ENCODE measurements around the gene PAFAH1B1.
A peak's percentile ranks its signal among the peaks of the same experiment; 100 is the strongest.
"Not testable (repeated sequence)": the region's sequence is repeated elsewhere in the genome, so short reads cannot be mapped to it uniquely, and the experiment has no call there.

PAFAH1B1 gene

DNA sequence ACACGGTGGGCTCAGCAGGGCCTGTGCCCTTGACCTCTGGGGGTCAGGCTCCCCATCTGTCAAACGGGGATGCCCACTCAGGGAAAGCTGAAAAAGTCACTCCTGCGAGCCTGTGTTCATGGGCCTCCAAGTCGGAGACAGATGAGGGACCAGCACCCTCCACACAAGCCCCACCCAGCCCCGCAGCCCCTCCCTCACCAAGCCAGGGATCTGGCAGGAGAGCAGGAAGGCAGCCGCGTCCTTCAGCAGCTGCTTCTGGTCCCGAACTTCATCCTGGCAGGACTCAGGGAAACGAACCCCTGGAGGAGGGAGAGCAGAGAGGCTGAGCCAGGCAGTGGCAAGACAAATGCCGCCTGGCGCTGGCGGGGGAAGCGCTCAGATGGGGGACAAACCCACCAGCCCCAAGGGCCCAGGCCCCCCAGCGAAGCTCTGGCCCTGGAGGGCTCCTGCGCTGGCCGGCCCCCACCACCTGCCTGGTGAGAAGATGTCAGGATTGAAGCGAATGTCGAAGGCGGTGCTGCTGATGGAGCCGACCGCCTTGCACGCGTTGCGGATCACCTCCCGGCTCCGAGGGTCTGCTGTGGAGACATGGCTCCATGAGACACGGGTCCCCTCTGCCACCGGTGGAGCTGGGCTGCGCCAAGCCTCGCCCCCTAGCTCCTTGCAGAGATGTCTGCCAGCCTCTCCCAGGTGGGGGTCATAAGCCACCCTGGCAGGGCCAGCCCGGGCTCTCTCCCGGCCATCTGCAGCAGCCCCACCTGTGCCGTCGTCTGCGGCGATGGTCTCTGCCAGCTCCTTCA is 102.7 kb downstream of the PAFAH1B1 start:
- ChIA-PET CTCF (interaction anchor here (0.8 kb wide), 1 partner anchor 11 kb away, joined by 5 read pairs; no protein-coding TSS in a partner anchor), POLR2A (interaction anchor here (0.5 kb wide), 1 partner anchor 143 kb away, joined by 4 read pairs; no protein-coding TSS in a partner anchor)
- H3K36me3 ChIP-seq (ENCODE audit: control insufficient read depth in 2 of 2, insufficient read depth in 1 of 2, low read length in 2 of 2): peaks cover 9 to 91% of the 10 kb centered on the region in 2 experiments; a peak in 2 of 3 replicates
- no peaks in the 10 kb centered on the region for H3K4me1 ChIP-seq (ENCODE audit: control insufficient read depth, insufficient read depth, low read length)
- H3K27ac ChIP-seq (ENCODE audit: extremely low read depth, low read depth, low read length): no peak overlapping the region
- H3K9me3 ChIP-seq (ENCODE audit: control insufficient read depth, insufficient read depth, low read depth, low read length): no peaks in the 10 kb centered on the region
- H3K4me3 ChIP-seq (ENCODE audit: low read depth, low read length): no peak overlapping the region
- no peak for TF ChIP-seq ZNF433 (tag by site-specific recombination; IDR thresholded peaks at IDR 0.05; ENCODE audit: low read depth)
- TF ChIP-seq ZNF600 (tag by site-specific recombination; IDR thresholded peaks at IDR 0.05): 0 out of 2 replicates have a peak, but pooled peaks have one; percentile 35

DNA sequence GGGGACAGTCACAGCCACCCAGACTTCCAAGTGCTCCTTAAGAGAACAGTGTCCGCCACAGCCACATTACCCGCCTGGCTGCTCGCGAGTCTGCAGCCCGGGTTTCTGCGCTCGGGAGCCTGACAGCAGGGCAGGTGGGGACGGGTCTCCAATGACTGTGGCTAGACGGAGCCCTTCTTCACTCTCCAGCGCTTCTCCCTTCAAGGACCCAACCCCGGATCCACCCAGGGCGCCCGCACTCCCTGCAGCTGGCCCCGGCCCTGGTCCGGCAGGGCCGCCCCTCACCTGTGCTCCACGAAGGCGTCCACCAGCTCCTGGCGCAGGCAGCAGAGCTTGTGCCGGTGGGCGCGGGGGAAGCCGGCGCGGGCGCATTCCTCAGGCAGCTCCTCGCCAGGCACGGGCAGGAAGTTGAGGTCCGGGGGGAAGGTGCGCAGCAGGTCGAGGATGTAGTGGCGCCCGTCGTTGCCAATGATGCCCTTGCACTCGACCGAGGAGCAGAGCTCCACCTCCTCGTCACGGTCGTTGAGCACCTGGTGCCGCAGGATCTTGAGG is 104.2 kb downstream of the PAFAH1B1 start:
- ChIA-PET CTCF (no interaction called here), POLR2A (no interaction called here)
- H3K36me3 ChIP-seq (ENCODE audit: control insufficient read depth in 2 of 2, insufficient read depth in 1 of 2, low read length in 2 of 2): peaks cover 8 to 93% of the 10 kb centered on the region in 2 experiments; a peak in 2 of 3 replicates
- H3K4me3 ChIP-seq (ENCODE audit: low read depth, low read length): no peak overlapping the region
- H3K9me3 ChIP-seq (ENCODE audit: control insufficient read depth, insufficient read depth, low read depth, low read length): no peaks in the 10 kb centered on the region
- no peak overlapping the region for H3K27ac ChIP-seq (ENCODE audit: extremely low read depth, low read depth, low read length)
- H3K4me1 ChIP-seq (ENCODE audit: control insufficient read depth, insufficient read depth, low read length): no peaks in the 10 kb centered on the region
- no peak for TF ChIP-seq ZNF184 (tag by site-specific recombination; IDR thresholded peaks at IDR 0.05)
- TF ChIP-seq ZNF544 (tag by site-specific recombination; IDR thresholded peaks at IDR 0.05): no peak
- no peak for TF ChIP-seq ZNF19 (tag by site-specific recombination; IDR thresholded peaks at IDR 0.05; ENCODE audit: low read depth)
- no peak for TF ChIP-seq OSR2 (tag by site-specific recombination; IDR thresholded peaks at IDR 0.05)
- TF ChIP-seq GFI1B (tag by site-specific recombination; IDR thresholded peaks at IDR 0.05): no peak
- TF ChIP-seq ZNF529 (tag by site-specific recombination; IDR thresholded peaks at IDR 0.05; ENCODE audit: insufficient replicate concordance): no peak
- TF ChIP-seq ZNF623 (tag by site-specific recombination; IDR thresholded peaks at IDR 0.05): no peak
- TF ChIP-seq PRDM1 (tag by site-specific recombination; IDR thresholded peaks at IDR 0.05): no peak

DNA sequence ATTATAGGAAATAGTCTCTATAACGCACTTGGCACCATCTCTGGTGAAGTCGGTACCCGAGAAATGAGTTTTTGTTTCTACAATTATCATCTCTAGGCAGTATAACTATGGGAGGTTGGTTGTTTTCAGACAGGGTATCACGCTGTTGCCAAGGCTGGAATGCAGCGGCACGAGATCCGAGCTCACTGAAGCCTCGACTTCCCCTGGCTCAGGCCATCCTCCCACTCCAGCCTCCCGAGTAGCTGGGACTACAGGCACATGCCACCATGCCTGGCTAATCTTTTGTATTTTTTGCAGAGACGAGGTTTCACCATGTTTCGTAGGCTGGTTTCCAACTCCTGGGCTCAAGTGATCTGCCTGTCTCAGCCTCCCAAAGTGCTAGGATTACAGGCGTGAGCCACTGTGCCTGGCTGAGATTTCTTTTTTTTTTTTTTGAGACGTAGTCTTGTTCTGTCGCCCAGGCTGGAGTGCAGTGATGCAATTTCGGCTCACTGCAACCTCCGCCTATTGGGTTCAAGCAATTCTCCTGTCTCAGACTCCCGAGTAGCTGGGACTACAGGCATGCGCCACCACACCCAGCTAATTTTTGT is 105.9 kb downstream of the PAFAH1B1 start:
- peaks cover 11 to 94% of the 10 kb centered on the region in 2 experiments; a peak in 2 of 3 replicates for H3K36me3 ChIP-seq (ENCODE audit: control insufficient read depth in 2 of 2, insufficient read depth in 1 of 2, low read length in 2 of 2)
- POLR2A ChIA-PET; H3K4me3 ChIP-seq (ENCODE audit: low read depth, low read length); H3K4me1 ChIP-seq (ENCODE audit: control insufficient read depth, insufficient read depth, low read length); H3K9me3 ChIP-seq (ENCODE audit: control insufficient read depth, insufficient read depth, low read depth, low read length); H3K27ac ChIP-seq (ENCODE audit: extremely low read depth, low read depth, low read length): not testable (repeated sequence)
- CTCF ChIA-PET: interaction anchor here (0.5 to 0.6 kb wide), 2 partner anchors 26 to 269 kb away, joined by 3 to 8 read pairs; no protein-coding TSS in a partner anchor

DNA sequence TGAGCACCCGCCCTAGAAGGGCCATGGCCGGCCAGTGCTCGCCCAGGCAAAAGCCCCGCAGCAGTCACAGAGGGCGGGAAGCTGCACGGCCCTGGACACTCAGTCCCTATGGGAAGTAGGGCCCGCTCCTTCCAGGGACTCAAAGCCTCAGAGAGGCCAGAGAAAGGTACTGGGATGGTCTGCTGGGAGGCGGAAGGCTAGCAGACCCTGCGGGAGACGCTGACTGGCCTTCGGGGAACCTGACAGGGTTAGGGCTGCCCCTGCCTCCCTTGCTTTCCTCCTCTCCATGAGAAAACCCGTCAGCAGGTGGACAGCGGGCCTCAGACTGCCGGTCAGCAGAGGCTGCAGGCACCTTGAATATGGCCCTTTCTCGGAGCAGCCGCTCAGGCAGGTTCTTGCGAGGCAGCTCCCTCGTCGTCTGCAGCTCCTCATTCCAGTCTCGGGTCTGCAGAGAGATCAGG is 106.6 kb downstream of the PAFAH1B1 start:
- no peaks in the 10 kb centered on the region for H3K4me1 ChIP-seq (ENCODE audit: control insufficient read depth, insufficient read depth, low read length)
- CTCF ChIA-PET: no interaction called here
- TF ChIP-seq MEIS1 (CRISPR knock-in tag; IDR thresholded peaks at IDR 0.05; ENCODE audit: borderline replicate concordance) (no peak), ZIC2 (tag by site-specific recombination; IDR thresholded peaks at IDR 0.05) (no peak), ZNF155 (tag by site-specific recombination; IDR thresholded peaks at IDR 0.05) (no peak), ZNF837 (tag by site-specific recombination; IDR thresholded peaks at IDR 0.05) (no peak), ZFP3 (tag by site-specific recombination; IDR thresholded peaks at IDR 0.05; ENCODE audit: low read depth) (no peak), ZNF184 (tag by site-specific recombination; IDR thresholded peaks at IDR 0.05) (no peak), ZNF544 (tag by site-specific recombination; IDR thresholded peaks at IDR 0.05) (no peak), ZNF549 (tag by site-specific recombination; IDR thresholded peaks at IDR 0.05) (no peak), ZNF16 (tag by site-specific recombination; IDR thresholded peaks at IDR 0.05; ENCODE audit: low read depth) (no peak), ZNF404 (tag by site-specific recombination; IDR thresholded peaks at IDR 0.05) (no peak), ZNF555 (tag by site-specific recombination; conservative IDR thresholded peaks at IDR 0.05) (no peak)
- TF ChIP-seq, protein P1, sequence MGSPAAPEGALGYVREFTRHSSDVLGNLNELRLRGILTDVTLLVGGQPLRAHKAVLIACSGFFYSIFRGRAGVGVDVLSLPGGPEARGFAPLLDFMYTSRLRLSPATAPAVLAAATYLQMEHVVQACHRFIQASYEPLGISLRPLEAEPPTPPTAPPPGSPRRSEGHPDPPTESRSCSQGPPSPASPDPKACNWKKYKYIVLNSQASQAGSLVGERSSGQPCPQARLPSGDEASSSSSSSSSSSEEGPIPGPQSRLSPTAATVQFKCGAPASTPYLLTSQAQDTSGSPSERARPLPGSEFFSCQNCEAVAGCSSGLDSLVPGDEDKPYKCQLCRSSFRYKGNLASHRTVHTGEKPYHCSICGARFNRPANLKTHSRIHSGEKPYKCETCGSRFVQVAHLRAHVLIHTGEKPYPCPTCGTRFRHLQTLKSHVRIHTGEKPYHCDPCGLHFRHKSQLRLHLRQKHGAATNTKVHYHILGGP (tag by site-specific recombination; IDR thresholded peaks at IDR 0.05): no peak
- TF ChIP-seq, protein P2, sequence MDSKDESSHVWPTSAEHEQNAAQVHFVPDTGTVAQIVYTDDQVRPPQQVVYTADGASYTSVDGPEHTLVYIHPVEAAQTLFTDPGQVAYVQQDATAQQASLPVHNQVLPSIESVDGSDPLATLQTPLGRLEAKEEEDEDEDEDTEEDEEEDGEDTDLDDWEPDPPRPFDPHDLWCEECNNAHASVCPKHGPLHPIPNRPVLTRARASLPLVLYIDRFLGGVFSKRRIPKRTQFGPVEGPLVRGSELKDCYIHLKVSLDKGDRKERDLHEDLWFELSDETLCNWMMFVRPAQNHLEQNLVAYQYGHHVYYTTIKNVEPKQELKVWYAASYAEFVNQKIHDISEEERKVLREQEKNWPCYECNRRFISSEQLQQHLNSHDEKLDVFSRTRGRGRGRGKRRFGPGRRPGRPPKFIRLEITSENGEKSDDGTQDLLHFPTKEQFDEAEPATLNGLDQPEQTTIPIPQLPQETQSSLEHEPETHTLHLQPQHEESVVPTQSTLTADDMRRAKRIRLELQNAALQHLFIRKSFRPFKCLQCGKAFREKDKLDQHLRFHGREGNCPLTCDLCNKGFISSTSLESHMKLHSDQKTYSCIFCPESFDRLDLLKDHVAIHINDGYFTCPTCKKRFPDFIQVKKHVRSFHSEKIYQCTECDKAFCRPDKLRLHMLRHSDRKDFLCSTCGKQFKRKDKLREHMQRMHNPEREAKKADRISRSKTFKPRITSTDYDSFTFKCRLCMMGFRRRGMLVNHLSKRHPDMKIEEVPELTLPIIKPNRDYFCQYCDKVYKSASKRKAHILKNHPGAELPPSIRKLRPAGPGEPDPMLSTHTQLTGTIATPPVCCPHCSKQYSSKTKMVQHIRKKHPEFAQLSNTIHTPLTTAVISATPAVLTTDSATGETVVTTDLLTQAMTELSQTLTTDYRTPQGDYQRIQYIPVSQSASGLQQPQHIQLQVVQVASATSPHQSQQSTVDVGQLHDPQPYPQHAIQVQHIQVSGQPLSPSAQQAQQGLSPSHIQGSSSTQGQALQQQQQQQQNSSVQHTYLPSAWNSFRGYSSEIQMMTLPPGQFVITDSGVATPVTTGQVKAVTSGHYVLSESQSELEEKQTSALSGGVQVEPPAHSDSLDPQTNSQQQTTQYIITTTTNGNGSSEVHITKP (tag by site-specific recombination; IDR thresholded peaks at IDR 0.05): no peak
- H3K9me3 ChIP-seq (ENCODE audit: control insufficient read depth, insufficient read depth, low read depth, low read length): no peaks in the 10 kb centered on the region
- no peak overlapping the region for H3K27ac ChIP-seq (ENCODE audit: extremely low read depth, low read depth, low read length)
- H3K36me3 ChIP-seq (ENCODE audit: control insufficient read depth in 2 of 2, insufficient read depth in 1 of 2, low read length in 2 of 2): peaks cover 11 to 93% of the 10 kb centered on the region in 2 experiments; a peak in 2 of 3 replicates
- POLR2A ChIA-PET: interaction anchor here (0.9 kb wide), 1 partner anchor 77 kb away, joined by 3 read pairs; no protein-coding TSS in a partner anchor
- no peak overlapping the region for H3K4me3 ChIP-seq (ENCODE audit: low read depth, low read length)

All from HEK293 (cell line).